ENCODE measurements around the gene PPM1M. TPM values are rescaled to one million over a fixed set of nuclear protein-coding genes. Genes with fewer than 3 reads are reported as not detected.
A peak's percentile ranks its signal among the peaks of the same experiment; 100 is the strongest.

Gene PPM1M
- total and polyA plus RNA-seq, 10 of the 15 experiments (the other 5 are each of a cell fraction or from before 2014, with no cell fraction given): 7.3 to 24.8 (median 15.8) TPM

- peak; percentile 82 for TF ChIP-seq MEF2B (IDR thresholded peaks at IDR 0.05; ENCODE audit: partially characterized antibody, poor library complexity, severe bottlenecking)
- peak; percentile 39; the same call in 1 of the 2 replicates for TF ChIP-seq PKNOX1 (IDR thresholded peaks at IDR 0.05)
Observed at GRCh38 chr3:52225452-52226228, 19.9 kb upstream of the PPM1M start, which contains the start of gene TLR9 (continued).

- H2AFZ ChIP-seq (ENCODE audit: control insufficient read depth, low read depth, low read length): no peak overlapping the region; the same call in 1 of the 2 replicates
- H3K4me3 ChIP-seq: peak overlapping the region; percentile 60; the same call in 1 of the 2 replicates
- H3K27ac ChIP-seq (ENCODE audit: control insufficient read depth, insufficient read depth): peak overlapping the region; percentile 76
- peak overlapping the region; percentile 91 for H3K4me2 ChIP-seq (ENCODE audit: control insufficient read depth, insufficient read depth)
- FAIRE-seq: peak; percentile 41
- in situ Hi-C loops (cut with MboI): no loop called here
- peaks cover 11 to 25% of the 10 kb centered on the region in 2 experiments; a peak in 3 of 4 replicates for H3K36me3 ChIP-seq (ENCODE audit: control insufficient read depth in 2 of 2, insufficient read depth in 2 of 2, low read length in 1 of 2)
- RAD21 ChIA-PET (ENCODE audit: unreplicated experiment): interaction anchor here (1.1 to 4.1 kb wide), 13 partner anchors 9 to 222 kb away, joined by 3 to 32 read pairs (median 10); partner anchors contain the start of genes POC1A, TWF2 and WDR82
- SMC1A ChIA-PET (ENCODE audit: uncharacterized antibody, unreplicated experiment): interaction anchor here (1.0 to 10.5 kb wide), 14 partner anchors 11 to 111 kb away, joined by 4 to 112 read pairs (median 6); partner anchors contain the start of genes TWF2 and WDR82
- H3K9me3 ChIP-seq (replicated peaks; ENCODE audit: control insufficient read depth, insufficient read depth, low read length): no peaks in the 10 kb centered on the region
- peaks cover 22% of the 10 kb centered on the region for H3K4me1 ChIP-seq (ENCODE audit: control insufficient read depth, insufficient read depth, low read length)
- ATAC-seq: peak; percentile 38
- intact Hi-C loops (cut with micrococcal nuclease; ENCODE audit: unreplicated experiment): no loop called here
- CTCF ChIA-PET: interaction anchor here (0.9 to 8.5 kb wide), 17 partner anchors 10 to 224 kb away, joined by 3 to 129 read pairs (median 6); partner anchors contain the start of genes TWF2 and WDR82
- no peak for DNase-seq (ENCODE audit: low read depth, low spot score)
- WGBS (ENCODE audit: insufficient coverage, insufficient replicate concordance, low lambda C conversion rate, missing lambda C conversion rate): 4% methylated on average over 5 of the region's 5 CpGs
- TF ChIP-seq IRF4 (IDR thresholded peaks at IDR 0.05; ENCODE audit: low read depth, low read length): no peak
- 0 out of 2 replicates have a peak, but pooled peaks have one; percentile 3 for TF ChIP-seq POLR2A (IDR thresholded peaks at IDR 0.05; ENCODE audit: low read depth, low read length)
- TF ChIP-seq TAF1 (IDR thresholded peaks at IDR 0.05; ENCODE audit: borderline replicate concordance, low read depth, low read length): 0 out of 2 replicates have a peak, but pooled peaks have one; percentile 1
- no peaks in the 10 kb centered on the region for H4K20me1 ChIP-seq (ENCODE audit: control insufficient read depth, insufficient read depth)
- POLR2A ChIA-PET: interaction anchor here (0.8 to 4.3 kb wide), 12 partner anchors 8 to 284 kb away, joined by 3 to 43 read pairs (median 6); partner anchors contain the start of genes GLYCTK, PARP3, PPM1M and RRP9
- peaks cover 3% of the 10 kb centered on the region for H3K79me2 ChIP-seq (ENCODE audit: control insufficient read depth, insufficient read depth, low read length)
- H3K9ac ChIP-seq (ENCODE audit: control insufficient read depth, insufficient read depth, low read length): peak overlapping the region; percentile 51
- no TSS peak for BruUV-seq (replicated peaks)
- no peaks in the 10 kb centered on the region for H3K27me3 ChIP-seq (replicated peaks in 1 of 2; ENCODE audit: control insufficient read depth in 2 of 2, insufficient read depth in 2 of 2, low read length in 1 of 2)
Observed at GRCh38 chr3:52226229-52226817, 19.2 kb upstream of the PPM1M start.
